Skeletal muscle cell (primary cell): Measurements from ENCODE around the gene MLF1.
"Not testable (repeated sequence)": the region's sequence is repeated elsewhere in the genome, so short reads cannot be mapped to it uniquely, and the experiment has no call there.

Experiments
- DNase-seq: peaks from one replicate; pipeline ENCODE4 v3.0.0-alpha.2; 2010; ENCODE audit warnings: low read depth
- H3K4me3 ChIP-seq: 2 replicates; pipeline ENCODE4 v1.5.1; 2011; ENCODE audit warnings: low read depth, mild to moderate bottlenecking, control low read depth, low read length, moderate library complexity

MLF1 gene

GRCh38 chr3:158570999-158571702 lies at the start of gene MLF1:
Gene MLF1, plus strand, starts transcription at chr3:158571194. Its CDS starts 107 bp downstream, at chr3:158571301.
- peak within 1 kb of the TSS; percentile 81 for H3K4me3 ChIP-seq

GRCh38 chr3:158522221-158523136 lies 48.5 kb upstream of the MLF1 start:
- DNase-seq, result peak; percentile 72
- H3K4me3 ChIP-seq, result no peak overlapping the region

More at GRCh38 chr3:158570999-158571702, at the start of gene MLF1:
- peak; percentile 86 for DNase-seq

- H3K4me3 ChIP-seq, result no peak overlapping the region
- DNase-seq, result no peak
These were observed 42.8 kb upstream of the MLF1 start for GRCh38 chr3:158528076-158528674.

- H3K4me3 ChIP-seq, result no peak overlapping the region
- no peak for DNase-seq
These were observed 39.7 kb upstream of the MLF1 start for GRCh38 chr3:158531334-158531733.

GRCh38 chr3:158532099-158532734 lies 38.8 kb upstream of the MLF1 start:
- H3K4me3 ChIP-seq, result no peak overlapping the region
- no peak for DNase-seq

- H3K4me3 ChIP-seq, result no peak overlapping the region
- DNase-seq, result no peak
These were observed 35.1 kb upstream of the MLF1 start for GRCh38 chr3:158535918-158536317.

GRCh38 chr3:158539414-158540014 lies 31.5 kb upstream of the MLF1 start:
- H3K4me3 ChIP-seq, result no peak overlapping the region
- no peak for DNase-seq

GRCh38 chr3:158540066-158540465 lies 30.9 kb upstream of the MLF1 start:
- DNase-seq, result no peak
- H3K4me3 ChIP-seq, result no peak overlapping the region

GRCh38 chr3:158548691-158549090 lies 22.3 kb upstream of the MLF1 start:
- no peak overlapping the region for H3K4me3 ChIP-seq
- no peak for DNase-seq

GRCh38 chr3:158549938-158550337 lies 21.1 kb upstream of the MLF1 start:
- not testable (repeated sequence) for DNase-seq, H3K4me3 ChIP-seq

- no peak for DNase-seq
- no peak overlapping the region for H3K4me3 ChIP-seq
These were observed 18.9 kb upstream of the MLF1 start for GRCh38 chr3:158552124-158552523.

- no peak overlapping the region for H3K4me3 ChIP-seq
- DNase-seq, result no peak
These were observed 11.5 kb upstream of the MLF1 start for GRCh38 chr3:158559504-158559903.

GRCh38 chr3:158560979-158561378 lies 10.0 kb upstream of the MLF1 start:
- H3K4me3 ChIP-seq, result no peak overlapping the region
- DNase-seq, result no peak

- no peak for DNase-seq
- H3K4me3 ChIP-seq, result no peak overlapping the region
These were observed 8.3 kb upstream of the MLF1 start for GRCh38 chr3:158562674-158563073.

- H3K4me3 ChIP-seq, result no peak overlapping the region
- DNase-seq, result no peak
These were observed 7.9 kb upstream of the MLF1 start for GRCh38 chr3:158563076-158563475.

- DNase-seq, result no peak
- no peak overlapping the region for H3K4me3 ChIP-seq
These were observed 5.9 kb upstream of the MLF1 start for GRCh38 chr3:158565076-158565475.

- no peak overlapping the region for H3K4me3 ChIP-seq
- DNase-seq, result no peak
These were observed 2.2 kb upstream of the MLF1 start for GRCh38 chr3:158568784-158569183.

GRCh38 chr3:158569794-158570193 lies 1.2 kb upstream of the MLF1 start:
- DNase-seq, result no peak
- H3K4me3 ChIP-seq, result no peak overlapping the region

GRCh38 chr3:158571969-158572765 lies 1.2 kb downstream of the MLF1 start:
- DNase-seq, result no peak
- H3K4me3 ChIP-seq, result no peak overlapping the region
